A549 (cell line): ENCODE results near the gene PLAGL2. TPM values are rescaled to one million over a fixed set of nuclear protein-coding genes. Genes with fewer than 3 reads are reported as not detected.

Experiments
- ATAC-seq, 2 experiments: fragments of 200-7000 bp in 1 of 2; fragments of >200 bp in 1 of 2; cut with Nextera tagmentation in 1 of 2; cut with Tn5 transposase in 1 of 2; 3 replicates each; pipeline versions ENCODE4 v1.8.0 to v1.9.1; 2018 to 2020; ENCODE audit warnings: mild to moderate bottlenecking in 1 of 2, moderate library complexity in 1 of 2
- CTCF ChIA-PET: fragments of 300-600 bp; sonication (Branson Sonifier 250); formaldehyde crosslinking; extraction: SDS; loops from one replicate; lab custom pipeline; 2021; ENCODE audit warnings: antibody characterized with exemption, inconsistent platforms; lab: Yijun Ruan, JAX
- POLR2A ChIA-PET: fragments of 350-600 bp; formaldehyde crosslinking; extraction: SDS; loops from one replicate; lab custom pipeline; 2021; ENCODE audit warnings: antibody characterized with exemption, inconsistent platforms; lab: Yijun Ruan, JAX
- DNase-seq, 2 experiments: peaks; one replicate each; pipeline versions ENCODE4 v3.0.0 to v3.0.0-alpha.2; 2011 to 2016; ENCODE audit warnings: low read depth in 1 of 2, low spot score in 1 of 2
- FAIRE-seq: peaks from 2 replicates; lab custom pipeline; 2011; peaks lifted over from hg19 to GRCh38; lab: Jason Lieb, UNC
- H3K27ac ChIP-seq, 2 experiments: fragments of >200 bp; sonication (Bioruptor Twin); formaldehyde crosslinking; 3 replicates each; pipeline ENCODE4 v1.5.1; 2016 to 2017
- H3K4me1 ChIP-seq: fragments of >200 bp; sonication (Bioruptor Twin); formaldehyde crosslinking; 3 replicates; pipeline ENCODE4 v1.6.1; 2016
- H3K4me2 ChIP-seq: fragments of >200 bp; sonication (Bioruptor Twin); formaldehyde crosslinking; 3 replicates; pipeline ENCODE4 v1.6.1; 2016
- H3K4me3 ChIP-seq: fragments of >200 bp; sonication (Bioruptor Twin); formaldehyde crosslinking; 3 replicates; pipeline ENCODE4 v1.5.1; 2016
- H3K9me3 ChIP-seq: fragments of >200 bp; sonication (Bioruptor Twin); formaldehyde crosslinking; 3 replicates; pipeline ENCODE4 v1.6.1; 2016
- BHLHE40 ChIP-seq: IDR thresholded peaks from 2 replicates; pipeline ENCODE4 v1.6.1; 2012; ENCODE audit warnings: low read depth, low read length, inconsistent platforms
- CBX2 ChIP-seq: fragments of 200-600 bp; sonication (generic); IDR thresholded peaks from 2 replicates; pipeline ENCODE4 v1.6.1; 2016; ENCODE audit warnings: low read depth, mild to moderate bottlenecking, borderline replicate concordance
- ESRRA ChIP-seq: fragments of 150-350 bp; IDR thresholded peaks from 2 replicates; pipeline ENCODE4 v1.6.1; 2014; ENCODE audit warnings: mild to moderate bottlenecking, low read length, borderline replicate concordance
- HOXB13 ChIP-seq: fragments of 250-450 bp; sonication (Bioruptor Pico); IDR thresholded peaks from 2 replicates; pipeline ENCODE4 v1.5.0; 2020; ENCODE audit warnings: low read depth, mild to moderate bottlenecking, moderate library complexity
- JUN ChIP-seq, 2 experiments: fragments of >200 bp; sonication (Bioruptor Twin); formaldehyde crosslinking; IDR thresholded peaks; 2 replicates in 1 of 2; 3 replicates in 1 of 2; pipeline ENCODE4 v1.6.1; 2016 to 2017
- NFE2L2 ChIP-seq: fragments of 150-350 bp; conservative IDR thresholded peaks from 2 replicates; pipeline ENCODE4 v1.6.1; 2014; ENCODE audit warnings: low read length
- NR3C1 ChIP-seq: fragments of >200 bp; sonication (Bioruptor Twin); formaldehyde crosslinking; IDR thresholded peaks from 3 replicates; pipeline ENCODE4 v1.6.1; 2017
- PHF8 ChIP-seq: fragments of 200-600 bp; sonication (generic); IDR thresholded peaks from 2 replicates; pipeline ENCODE4 v1.6.1; 2016; ENCODE audit warnings: low read depth, mild to moderate bottlenecking, antibody characterized with exemption, moderate library complexity, borderline replicate concordance
- RAD21 ChIP-seq, 2 experiments: fragments of >200 bp in 1 of 2; sonication (Bioruptor Twin) in 1 of 2; formaldehyde crosslinking in 1 of 2; IDR thresholded peaks in 1 of 2; conservative IDR thresholded peaks in 1 of 2; 2 replicates in 1 of 2; 3 replicates in 1 of 2; pipeline ENCODE4 v1.6.1; 2012 to 2018; ENCODE audit warnings: inconsistent platforms in 1 of 2
- RNF2 ChIP-seq: fragments of 200-600 bp; sonication (generic); IDR thresholded peaks from 2 replicates; pipeline ENCODE4 v1.6.1; 2016; ENCODE audit warnings: low read depth, mild to moderate bottlenecking, antibody characterized with exemption, moderate library complexity, borderline replicate concordance
- TP53 ChIP-seq: fragments of 250-450 bp; sonication (Bioruptor Pico); IDR thresholded peaks from 2 replicates; pipeline ENCODE4 v1.5.0; 2021; ENCODE audit warnings: mild to moderate bottlenecking, moderate library complexity
- WGBS: methylation state at CpG from one replicate; pipeline ENCODE4 v1.1.6; 2017; ENCODE audit errors: missing lambda C conversion rate; 5-methylcytosine and 5-hydroxymethylcytosine counted together
- polyA plus RNA-seq, 4 experiments: library from polyadenylated mRNA; depleted of rRNA in 3 of 4; stranded (reverse); fragments of >200 nt; fragmentation: RNase III in 1 of 4; extraction: RNeasy Plus Mini Kit Qiagen cat#74134 plus additional on column Dnase treatment in 1 of 4; gene quantifications; 2 replicates in 3 of 4; 3 replicates in 1 of 4; pipeline ENCODE4 v1.2.3, GENCODE V29; 2011 to 2017
- TF ChIP-seq, protein P1 (sequence below): fragments of 450-650 bp; IDR thresholded peaks from 2 replicates; pipeline ENCODE4 v1.6.1; 2014; ENCODE audit warnings: antibody characterized with exemption
- TF ChIP-seq, protein P2 (sequence below): fragments of >200 bp; sonication (Bioruptor Twin); formaldehyde crosslinking; IDR thresholded peaks from 3 replicates; pipeline ENCODE4 v1.5.1; 2016
- TF ChIP-seq, protein P3 (sequence below): fragments of 250-450 bp; sonication (Bioruptor Pico); IDR thresholded peaks from 2 replicates; pipeline ENCODE4 v1.5.0; 2020; ENCODE audit warnings: low read depth, mild to moderate bottlenecking, moderate library complexity

Gene PLAGL2
- polyA plus RNA-seq, 2 of the 4 experiments (the other 2 are of a cell fraction): 6.1 to 9.0 TPM

DNA sequence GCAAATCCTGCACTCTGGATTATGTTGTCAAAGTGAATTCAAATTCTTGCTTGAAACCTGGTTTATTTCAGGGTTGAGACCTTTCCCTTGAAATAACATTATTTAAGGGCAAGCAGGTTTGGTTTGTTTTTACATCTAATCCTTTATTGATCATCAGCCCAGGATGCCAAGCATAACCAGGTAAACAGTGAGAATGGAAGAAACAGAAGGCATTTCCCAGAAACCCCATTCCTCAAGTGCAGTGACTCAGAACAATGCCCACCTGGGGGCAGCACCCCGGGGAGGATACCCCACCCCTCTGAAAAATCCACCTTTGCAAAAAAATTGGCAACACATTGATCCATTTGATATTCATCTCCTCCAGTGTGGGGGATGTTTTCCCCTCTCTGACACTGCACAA lies 32.7 kb upstream of the PLAGL2 start:
- ChIA-PET CTCF (interaction anchor here (0.7 to 1.2 kb wide), 3 partner anchors 10 to 413 kb away, joined by 3 to 4 read pairs (median 3); no protein-coding TSS in a partner anchor), POLR2A (no interaction called here)

DNA sequence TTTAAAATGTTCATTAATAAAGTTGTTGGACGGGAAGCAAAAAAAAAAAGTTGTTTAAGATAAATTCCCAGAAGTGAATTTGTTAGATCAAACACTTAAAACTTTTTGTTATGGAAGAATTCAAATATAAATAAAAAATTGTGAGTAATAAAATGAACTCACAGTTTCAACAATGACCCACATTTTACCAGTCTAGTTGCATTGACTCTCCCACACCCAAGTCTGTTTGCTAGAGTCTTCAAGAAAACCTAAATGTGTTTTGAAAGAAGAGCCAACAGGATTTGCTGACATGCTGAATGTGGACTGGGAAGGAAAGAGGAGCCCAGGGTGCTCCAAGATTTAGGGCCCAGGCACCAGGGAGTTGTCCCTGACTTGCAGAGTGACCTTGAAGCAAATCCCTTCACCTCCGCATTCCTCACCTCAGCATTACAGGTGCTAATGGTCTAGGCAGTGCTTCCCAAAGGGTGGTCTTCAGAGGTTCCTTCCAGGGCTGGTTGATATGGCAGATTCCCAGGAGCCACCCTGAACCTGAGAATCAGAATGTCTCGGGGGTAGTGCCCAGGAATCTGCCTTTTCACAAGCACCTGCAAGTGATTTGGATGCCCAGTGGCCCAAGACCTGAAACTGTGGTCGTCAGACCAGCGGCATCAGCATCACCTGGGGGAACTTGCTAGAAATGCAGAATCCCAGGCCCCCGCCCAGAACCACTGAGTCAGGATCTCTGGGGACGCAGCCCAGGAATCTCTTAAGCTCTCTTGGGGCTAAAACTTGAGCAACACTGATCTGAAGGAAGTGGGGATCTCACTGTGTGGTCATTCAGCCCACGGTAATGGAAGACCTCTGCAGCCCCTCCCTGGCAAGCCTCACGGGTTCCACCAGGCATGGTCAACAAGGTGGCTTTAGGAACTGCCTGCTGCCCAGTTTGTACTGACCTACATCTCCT lies 31.2 kb upstream of the PLAGL2 start:
- ChIA-PET CTCF (no interaction called here), POLR2A (no interaction called here)
- FAIRE-seq (no peak), ATAC-seq (no peak), DNase-seq (no peak)
- no peak overlapping the region for H3K4me3 ChIP-seq
- H3K27ac ChIP-seq: no peak overlapping the region
- H3K9me3 ChIP-seq: no peaks in the 10 kb centered on the region
- no peak overlapping the region for H3K4me2 ChIP-seq
- TF ChIP-seq RNF2 (no peak), CBX2 (no peak), BHLHE40 (no peak)
- TF ChIP-seq, protein P1, sequence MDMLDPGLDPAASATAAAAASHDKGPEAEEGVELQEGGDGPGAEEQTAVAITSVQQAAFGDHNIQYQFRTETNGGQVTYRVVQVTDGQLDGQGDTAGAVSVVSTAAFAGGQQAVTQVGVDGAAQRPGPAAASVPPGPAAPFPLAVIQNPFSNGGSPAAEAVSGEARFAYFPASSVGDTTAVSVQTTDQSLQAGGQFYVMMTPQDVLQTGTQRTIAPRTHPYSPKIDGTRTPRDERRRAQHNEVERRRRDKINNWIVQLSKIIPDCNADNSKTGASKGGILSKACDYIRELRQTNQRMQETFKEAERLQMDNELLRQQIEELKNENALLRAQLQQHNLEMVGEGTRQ: no peak
- no peaks in the 10 kb centered on the region for H3K4me1 ChIP-seq
- WGBS: 88% methylated on average over 9 of the region's 9 CpGs

More for the DNA sequence above, 32.7 kb upstream of the PLAGL2 start:
- FAIRE-seq: no peak
- Histone ChIP-seq H3K9me3 (no peaks in the 10 kb centered on the region), H3K4me2 (no peak overlapping the region), H3K4me3 (no peak overlapping the region), H3K27ac (no peak overlapping the region), H3K4me1 (peaks cover 7% of the 10 kb centered on the region; the same call in 2 of the 3 replicates)
- no peak for ATAC-seq
- no peak for TF ChIP-seq JUN (IDR thresholded peaks at IDR 0.05)
- 0 out of 5 replicates have a peak, but pooled peaks of 1 of the 2 experiments have one; percentile 3 for TF ChIP-seq RAD21 (conservative IDR thresholded peaks at IDR 0.05 in 1 of 2, IDR thresholded peaks at IDR 0.05 in 1 of 2)
- no peak for DNase-seq
- WGBS: 0% methylated on average over 1 of the region's 1 CpG

DNA sequence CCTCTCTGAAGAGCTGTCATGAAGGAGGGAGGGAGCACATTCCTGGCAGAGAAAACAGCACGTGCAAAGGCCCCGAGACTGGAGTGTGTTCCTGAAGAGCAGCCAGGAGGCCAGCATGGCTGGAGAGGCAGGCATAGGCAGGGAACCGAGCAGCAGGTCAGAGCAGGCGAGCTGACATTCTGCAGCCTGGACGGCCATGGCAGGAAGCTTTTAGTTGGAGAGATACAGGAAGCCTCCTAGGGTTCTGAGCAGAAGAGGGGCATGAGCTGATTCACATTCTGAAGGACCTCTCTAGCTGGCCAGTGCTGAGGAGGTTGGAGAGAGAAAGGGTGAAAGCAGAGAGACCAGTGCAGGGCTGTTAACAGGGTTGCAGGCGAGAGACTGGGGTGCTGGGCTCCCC lies 29.9 kb upstream of the PLAGL2 start:
- Histone ChIP-seq H3K9me3 (no peaks in the 10 kb centered on the region), H3K4me2 (no peak overlapping the region), H3K4me1 (no peaks in the 10 kb centered on the region), H3K27ac (no peak overlapping the region), H3K4me3 (no peak overlapping the region)
- CTCF ChIA-PET: interaction anchor here (0.6 to 1.2 kb wide), 2 partner anchors 219 to 1119 kb away, joined by 3 read pairs; no protein-coding TSS in a partner anchor
- DNase-seq: no peak
- FAIRE-seq: no peak
- no peak for ATAC-seq
- TF ChIP-seq NR3C1: no peak
- TF ChIP-seq ESRRA: no peak
- TF ChIP-seq CBX2: no peak
- TF ChIP-seq, protein P2, sequence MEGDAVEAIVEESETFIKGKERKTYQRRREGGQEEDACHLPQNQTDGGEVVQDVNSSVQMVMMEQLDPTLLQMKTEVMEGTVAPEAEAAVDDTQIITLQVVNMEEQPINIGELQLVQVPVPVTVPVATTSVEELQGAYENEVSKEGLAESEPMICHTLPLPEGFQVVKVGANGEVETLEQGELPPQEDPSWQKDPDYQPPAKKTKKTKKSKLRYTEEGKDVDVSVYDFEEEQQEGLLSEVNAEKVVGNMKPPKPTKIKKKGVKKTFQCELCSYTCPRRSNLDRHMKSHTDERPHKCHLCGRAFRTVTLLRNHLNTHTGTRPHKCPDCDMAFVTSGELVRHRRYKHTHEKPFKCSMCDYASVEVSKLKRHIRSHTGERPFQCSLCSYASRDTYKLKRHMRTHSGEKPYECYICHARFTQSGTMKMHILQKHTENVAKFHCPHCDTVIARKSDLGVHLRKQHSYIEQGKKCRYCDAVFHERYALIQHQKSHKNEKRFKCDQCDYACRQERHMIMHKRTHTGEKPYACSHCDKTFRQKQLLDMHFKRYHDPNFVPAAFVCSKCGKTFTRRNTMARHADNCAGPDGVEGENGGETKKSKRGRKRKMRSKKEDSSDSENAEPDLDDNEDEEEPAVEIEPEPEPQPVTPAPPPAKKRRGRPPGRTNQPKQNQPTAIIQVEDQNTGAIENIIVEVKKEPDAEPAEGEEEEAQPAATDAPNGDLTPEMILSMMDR: no peak
- TF ChIP-seq, protein P1: no peak
- TF ChIP-seq HOXB13: no peak
- TF ChIP-seq TP53: no peak
- TF ChIP-seq, protein P3, sequence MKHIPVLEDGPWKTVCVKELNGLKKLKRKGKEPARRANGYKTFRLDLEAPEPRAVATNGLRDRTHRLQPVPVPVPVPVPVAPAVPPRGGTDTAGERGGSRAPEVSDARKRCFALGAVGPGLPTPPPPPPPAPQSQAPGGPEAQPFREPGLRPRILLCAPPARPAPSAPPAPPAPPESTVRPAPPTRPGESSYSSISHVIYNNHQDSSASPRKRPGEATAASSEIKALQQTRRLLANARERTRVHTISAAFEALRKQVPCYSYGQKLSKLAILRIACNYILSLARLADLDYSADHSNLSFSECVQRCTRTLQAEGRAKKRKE (CRISPR knock-in tag): no peak
- no peak for TF ChIP-seq PHF8
- TF ChIP-seq NFE2L2: no peak
- no peak for TF ChIP-seq RNF2
- POLR2A ChIA-PET: no interaction called here
- 91% methylated on average over 6 of the region's 6 CpGs for WGBS
